ENCODE results near the gene CAPN8.

GRCh38 chr1:223684488-223684792, 18.9 kb upstream of the CAPN8 start:
- TF ChIP-seq CTCF (IDR thresholded peaks at IDR 0.05) (peak in 2 of 12 donors; percentile 2 to 6), POLR2A (IDR thresholded peaks at IDR 0.05) (no peak)
